K562 (cell line): ENCODE measurements around the gene TSSK2. TPM values are rescaled to one million over a fixed set of nuclear protein-coding genes. Genes with fewer than 3 reads are reported as not detected.

Experiments
- ATAC-seq: fragments of 200-7000 bp; cut with Tn5 transposase; 3 replicates; pipeline ENCODE4 v1.9.1; 2020; ENCODE audit warnings: moderate library complexity
- BruUV-seq: library from RNA; stranded (reverse); fragments of 400-500 nt; replicated peaks from 2 replicates; lab custom pipeline; 2021; lab: Mats Ljungman, UMichigan
- CTCF ChIA-PET: fragments of 300-600 bp; formaldehyde crosslinking; extraction: SDS; loops from one replicate; lab custom pipeline; 2021; ENCODE audit warnings: low intra/inter-chr PET ratio; lab: Yijun Ruan, JAX
- POLR2A ChIA-PET: fragments of 300-600, 350-650 bp; sonication (Branson Sonifier 250); formaldehyde crosslinking; extraction: SDS; loops from one replicate; lab custom pipeline; 2021; ENCODE audit warnings: antibody characterized with exemption, inconsistent platforms; lab: Yijun Ruan, JAX
- DNase-seq, 4 experiments: peaks; one replicate each; pipeline versions ENCODE4 v3.0.0 to v3.0.0-alpha.2; 2011 to 2018; ENCODE audit warnings: low spot score in 3 of 4, mixed read lengths in 3 of 4; ENCODE audit errors: extremely low read depth in 1 of 4
- FAIRE-seq: peaks from 2 replicates; lab custom pipeline; 2011; peaks lifted over from hg19 to GRCh38; lab: Jason Lieb, UNC
- H2AFZ ChIP-seq: 2 replicates; pipeline ENCODE4 v1.6.0; 2011; ENCODE audit warnings: low read depth, low read length, control low read depth, inconsistent platforms
- H3K27ac ChIP-seq: fragments of 200-600 bp; 3 replicates; pipeline ENCODE4 v1.8.0; 2011; ENCODE audit warnings: low read depth, mild to moderate bottlenecking, control low read depth, inconsistent platforms, low read length, moderate library complexity, mixed read lengths; ENCODE audit errors: extremely low read depth
- H3K27me3 ChIP-seq, 2 experiments: fragments of 300-600 bp in 1 of 2; 2 replicates in 1 of 2; 3 replicates in 1 of 2; pipeline versions ENCODE4 v1.6.0 to v1.8.0; 2011; ENCODE audit warnings: inconsistent platforms in 2 of 2, low read length in 2 of 2, mild to moderate bottlenecking in 1 of 2, mixed read lengths in 1 of 2, moderate library complexity in 1 of 2; ENCODE audit not compliant: control insufficient read depth in 2 of 2, insufficient read depth in 2 of 2
- H3K36me3 ChIP-seq: fragments of 300-600 bp; 3 replicates; pipeline ENCODE4 v1.8.0; 2011; ENCODE audit warnings: mild to moderate bottlenecking, low read length, inconsistent platforms; ENCODE audit not compliant: control insufficient read depth, insufficient read depth
- H3K4me1 ChIP-seq, 2 experiments: fragments of 200-600 bp in 1 of 2; replicated peaks in 1 of 2; 2 replicates in 1 of 2; 3 replicates in 1 of 2; pipeline versions ENCODE4 v1.5.1 to v1.8.0; 2011; ENCODE audit warnings: inconsistent platforms in 2 of 2, low read length in 2 of 2, mild to moderate bottlenecking in 1 of 2, mixed read lengths in 1 of 2, moderate library complexity in 1 of 2; ENCODE audit not compliant: control insufficient read depth in 2 of 2, insufficient read depth in 2 of 2
- H3K4me2 ChIP-seq: 2 replicates; pipeline ENCODE4 v1.6.1; 2011; ENCODE audit warnings: low read length, control low read depth, inconsistent platforms, mixed read lengths; ENCODE audit not compliant: insufficient read depth
- H3K4me3 ChIP-seq: fragments of 200-600 bp; sonication (generic), shearing (Covaris generic); 2 replicates; pipeline ENCODE4 v1.5.1; 2016; ENCODE audit warnings: control low read depth, inconsistent platforms
- H3K79me2 ChIP-seq: fragments of 200-600 bp; 3 replicates; pipeline ENCODE4 v1.8.0; 2011; ENCODE audit warnings: low read length, inconsistent platforms; ENCODE audit not compliant: control insufficient read depth, insufficient read depth
- H3K9ac ChIP-seq, 2 experiments: 2 replicates each; pipeline versions ENCODE4 v1.6.0 to v1.6.1; 2011; ENCODE audit warnings: low read depth in 2 of 2, low read length in 2 of 2, control low read depth in 1 of 2, inconsistent platforms in 1 of 2, mild to moderate bottlenecking in 1 of 2, mixed read lengths in 1 of 2; ENCODE audit not compliant: insufficient read depth in 1 of 2
- H3K9me1 ChIP-seq: one replicate; pipeline ENCODE4 v1.6.0; 2011; ENCODE audit warnings: inconsistent platforms, mild to moderate bottlenecking, low read length, moderate library complexity; ENCODE audit not compliant: control insufficient read depth, insufficient read depth
- H3K9me3 ChIP-seq: replicated peaks from 2 replicates; pipeline ENCODE4 v1.5.1; 2011; ENCODE audit warnings: low read depth, low read length, inconsistent platforms; ENCODE audit not compliant: control insufficient read depth, insufficient read depth
- H4K20me1 ChIP-seq: replicated peaks from 2 replicates; pipeline ENCODE4 v1.6.1; 2011; ENCODE audit warnings: low read length, inconsistent platforms, mixed read lengths; ENCODE audit not compliant: control insufficient read depth, insufficient read depth
- HMGN3 ChIP-seq: IDR thresholded peaks from 2 replicates; pipeline ENCODE4 v1.6.1; 2011; ENCODE audit warnings: borderline replicate concordance, low read depth, mild to moderate bottlenecking, mixed read lengths, low read length; ENCODE audit not compliant: insufficient read length; ENCODE audit errors: extremely low read depth
- PATZ1 ChIP-seq: fragments of 250-450 bp; sonication (Bioruptor Pico); IDR thresholded peaks from 2 replicates; pipeline ENCODE4 v1.5.0; 2020; ENCODE audit warnings: mild to moderate bottlenecking, borderline replicate concordance
- PCBP1 ChIP-seq: fragments of 200-400 bp; formaldehyde crosslinking; IDR thresholded peaks from 2 replicates; pipeline ENCODE4 v1.6.1; 2018; ENCODE audit warnings: mild to moderate bottlenecking, low read depth, low read length; ENCODE audit not compliant: poor library complexity, severe bottlenecking
- POLR2G ChIP-seq: fragments of 200-400 bp; formaldehyde crosslinking; IDR thresholded peaks from 2 replicates; pipeline ENCODE4 v1.6.1; 2017; ENCODE audit warnings: low read depth, mild to moderate bottlenecking, antibody characterized with exemption, low read length, moderate library complexity
- PRDM10 ChIP-seq: fragments of 450-650 bp; IDR thresholded peaks from 2 replicates; pipeline ENCODE4 v1.6.1; 2018; ENCODE audit not compliant: partially characterized antibody
- RBFOX2 ChIP-seq: fragments of 200-400 bp; formaldehyde crosslinking; IDR thresholded peaks from 2 replicates; pipeline ENCODE4 v1.6.1; 2017; ENCODE audit warnings: low read depth, mild to moderate bottlenecking, low read length, moderate library complexity
- RHOXF2B ChIP-seq: fragments of 250-450 bp; sonication (Bioruptor Pico); conservative IDR thresholded peaks from 2 replicates; pipeline ENCODE4 v1.5.1; 2021
- SETDB1 ChIP-seq: IDR thresholded peaks from one replicate; pipeline ENCODE4 v1.6.1; 2012; ENCODE audit warnings: low read length, control low read depth, inconsistent platforms
- THAP12 ChIP-seq: fragments of 250-450 bp; sonication (Bioruptor Pico); IDR thresholded peaks from 2 replicates; pipeline ENCODE4 v1.9.0; 2021; ENCODE audit warnings: mild to moderate bottlenecking, inconsistent platforms
- WGBS: fragments of 100-300 bp; shearing (Covaris generic); methylation state at CpG from one replicate; pipeline ENCODE4 v1.1.6; 2016; ENCODE audit warnings: low coverage, mixed read lengths; ENCODE audit not compliant: insufficient coverage; ENCODE audit errors: missing lambda C conversion rate; 5-methylcytosine and 5-hydroxymethylcytosine counted together
- in situ Hi-C: fragments of 300-500 bp; cut with MboI; formaldehyde crosslinking; loops from 4 replicates; pipeline ENCODE4 v1.15.0; 2018; ENCODE audit warnings: inconsistent platforms, mixed read lengths
- intact Hi-C: fragments of 100-400 bp; cut with micrococcal nuclease; formaldehyde crosslinking; loops from 2 replicates; pipeline ENCODE4 v1.14.2; 2022
- polyA plus RNA-seq, 8 experiments: library from polyadenylated mRNA; depleted of rRNA in 4 of 8; stranded (reverse) in 5 of 8; unstranded in 3 of 8; fragments of >200 nt; fragmentation: Nextera tagmentation in 2 of 8; fragmentation: Illumina TruSeq in 1 of 8; extraction: Ambion mirVana in 2 of 8; extraction: Trizol in 1 of 8; gene quantifications; 2 replicates each; pipeline versions ENCODE4 v1.2.1 to v1.2.3, GENCODE V29; 2011 to 2014; ENCODE audit warnings: inconsistent platforms in 1 of 8, missing spikeins in 1 of 8
- total RNA-seq, 7 experiments: library from RNA; depleted of rRNA in 6 of 7; stranded (reverse); fragments of >200 nt in 6 of 7; fragmentation: Illumina TruSeq in 2 of 7; extraction: Trizol in 2 of 7; gene quantifications; 2 replicates each; pipeline versions ENCODE4 v1.2.1 to v1.2.3, GENCODE V29; 2011 to 2021; ENCODE audit warnings: low replicate concordance in 1 of 7

TSSK2 gene
- total and polyA plus RNA-seq, 9 of the 15 experiments (the other 6 are each of a cell fraction or from before 2014, with no cell fraction given) = 0.04 TPM; not detected in 8

- TF ChIP-seq PRDM10 (no peak), PATZ1 (CRISPR knock-in tag) (no peak), RHOXF2B (CRISPR knock-in tag) (no peak), PCBP1 (peak; percentile 73), SETDB1 (peak; percentile 82), POLR2G (peak; percentile 52; the same call in 1 of the 2 replicates), HMGN3 (peak; percentile 65), RBFOX2 (peak; percentile 59; the same call in 1 of the 2 replicates), THAP12 (peak; percentile 41; the same call in 1 of the 2 replicates)
- no peak for DNase-seq
Measured at GRCh38 chr22:19134874-19135273, 3.8 kb downstream of the TSSK2 start.

More at GRCh38 chr22:19134874-19135273, 3.8 kb downstream of the TSSK2 start:
- H3K4me1 ChIP-seq = peaks cover 0 to 44% of the 10 kb centered on the region in 2 experiments; a peak in 1 of 5 replicates
- intact Hi-C loops (loop anchor here (10.0 kb wide), 1 partner anchor 60 kb away; no protein-coding TSS in a partner anchor), in situ Hi-C loops (no loop called here)
- H2AFZ ChIP-seq = no peak overlapping the region
- H3K27ac ChIP-seq = no peak overlapping the region
- H3K9me3 ChIP-seq = no peaks in the 10 kb centered on the region
- 94% methylated on average over 18 of the region's 18 CpGs for WGBS
- H3K79me2 ChIP-seq = no peaks in the 10 kb centered on the region
- H3K4me2 ChIP-seq = no peak overlapping the region
- POLR2A ChIA-PET = interaction anchor here (0.8 to 3.8 kb wide), 7 partner anchors 9 to 589 kb away, joined by 3 to 31 read pairs (median 5); partner anchors contain the start of genes DGCR2 and ESS2
- peak overlapping the region in 1 of 2 experiments; percentile 39; a peak in 2 of 4 replicates for H3K9ac ChIP-seq
- FAIRE-seq = no peak
- H3K4me3 ChIP-seq = no peak overlapping the region
- H3K27me3 ChIP-seq = no peaks in the 10 kb centered on the region
- CTCF ChIA-PET = no interaction called here
- H4K20me1 ChIP-seq = peaks cover 10% of the 10 kb centered on the region; the same call in 1 of the 2 replicates
- H3K9me1 ChIP-seq = peaks cover 18% of the 10 kb centered on the region
- peaks cover 83% of the 10 kb centered on the region for H3K36me3 ChIP-seq
- ATAC-seq = no peak
- BruUV-seq = no TSS peak
